ENCODE data around the gene BCL2.

Gene BCL2

GRCh38 chr18:63260380-63260754 is 59.2 kb downstream of the BCL2 start:
- no peak for DNase-seq (ENCODE audit: extremely low read depth in 1 of 2, low read depth in 1 of 2)

GRCh38 chr18:63259567-63260379 is 59.8 kb downstream of the BCL2 start:
- no peak for DNase-seq (ENCODE audit: extremely low read depth in 1 of 2, low read depth in 1 of 2)

GRCh38 chr18:63258749-63259566 is 60.6 kb downstream of the BCL2 start:
- no peak for DNase-seq (ENCODE audit: extremely low read depth in 1 of 2, low read depth in 1 of 2)

GRCh38 chr18:63257453-63257852 is 62.1 kb downstream of the BCL2 start:
- no peak for DNase-seq (ENCODE audit: extremely low read depth in 1 of 2, low read depth in 1 of 2)

- DNase-seq (ENCODE audit: extremely low read depth in 1 of 2, low read depth in 1 of 2): no peak
These were observed 64.1 kb downstream of the BCL2 start for GRCh38 chr18:63255435-63255834.

- DNase-seq (ENCODE audit: extremely low read depth in 1 of 2, low read depth in 1 of 2): no peak
These were observed 64.7 kb downstream of the BCL2 start for GRCh38 chr18:63254716-63255399.

GRCh38 chr18:63253428-63254372 is 65.9 kb downstream of the BCL2 start:
- DNase-seq (ENCODE audit: extremely low read depth in 1 of 2, low read depth in 1 of 2): no peak

- no peak for DNase-seq (ENCODE audit: extremely low read depth in 1 of 2, low read depth in 1 of 2)
These were observed 66.6 kb downstream of the BCL2 start for GRCh38 chr18:63253014-63253413.

- DNase-seq (ENCODE audit: extremely low read depth in 1 of 2, low read depth in 1 of 2): no peak
These were observed 69.8 kb downstream of the BCL2 start for GRCh38 chr18:63249771-63250170.

- no peak for DNase-seq (ENCODE audit: extremely low read depth in 1 of 2, low read depth in 1 of 2)
These were observed 71.6 kb downstream of the BCL2 start for GRCh38 chr18:63247926-63248325.

- DNase-seq (ENCODE audit: extremely low read depth in 1 of 2, low read depth in 1 of 2): no peak
These were observed 72.1 kb downstream of the BCL2 start for GRCh38 chr18:63247506-63247905.

GRCh38 chr18:63245600-63245999 is 74.0 kb downstream of the BCL2 start:
- DNase-seq (ENCODE audit: extremely low read depth in 1 of 2, low read depth in 1 of 2): no peak

GRCh38 chr18:63244607-63245006 is 75.0 kb downstream of the BCL2 start:
- DNase-seq (ENCODE audit: extremely low read depth in 1 of 2, low read depth in 1 of 2): no peak

GRCh38 chr18:63241760-63242159 is 77.8 kb downstream of the BCL2 start:
- DNase-seq (ENCODE audit: extremely low read depth in 1 of 2, low read depth in 1 of 2): no peak

GRCh38 chr18:63241317-63241712 is 78.3 kb downstream of the BCL2 start:
- DNase-seq (ENCODE audit: extremely low read depth in 1 of 2, low read depth in 1 of 2): no peak

- DNase-seq (ENCODE audit: extremely low read depth in 1 of 2, low read depth in 1 of 2): no peak
These were observed 78.8 kb downstream of the BCL2 start for GRCh38 chr18:63240531-63241316.

GRCh38 chr18:63238693-63239075 is 80.9 kb downstream of the BCL2 start:
- DNase-seq (ENCODE audit: extremely low read depth in 1 of 2, low read depth in 1 of 2): no peak

GRCh38 chr18:63237881-63238692 is 81.5 kb downstream of the BCL2 start:
- no peak for DNase-seq (ENCODE audit: extremely low read depth in 1 of 2, low read depth in 1 of 2)

Data from activated CD8-positive, alpha-beta memory T cell treated with anti-CD3 and anti-CD28 coated beads for 1 hour (primary cell).